SK-N-SH (cell line): ENCODE data around the gene CHST11. TPM values are rescaled to one million over a fixed set of nuclear protein-coding genes. Genes with fewer than 3 reads are reported as not detected.

Source experiments
- CTCF ChIA-PET: fragments of 300-600, 350-600 bp; formaldehyde crosslinking; extraction: SDS; loops from one replicate; lab custom pipeline; 2021; lab: Yijun Ruan, JAX
- POLR2A ChIA-PET: fragments of 350-600 bp; sonication (Branson Sonifier 250); formaldehyde crosslinking; extraction: SDS; loops from one replicate; lab custom pipeline; 2020; ENCODE audit warnings: antibody characterized with exemption, inconsistent platforms; lab: Yijun Ruan, JAX
- DNase-seq: peaks from one replicate; pipeline ENCODE4 v3.0.0; 2012
- H2AFZ ChIP-seq: fragments of 200-600 bp; sonication (generic); 2 replicates; pipeline ENCODE4 v1.8.1; 2016; ENCODE audit warnings: antibody characterized with exemption, mild to moderate bottlenecking, low read depth
- H3F3A ChIP-seq: fragments of 200-600 bp; sonication (generic); replicated peaks from 2 replicates; pipeline ENCODE3; 2016; ENCODE audit warnings: antibody characterized with exemption, mild to moderate bottlenecking; ENCODE audit not compliant: insufficient read depth
- H3K27ac ChIP-seq, 2 experiments: fragments of 200-500 bp in 1 of 2; fragments of 200-600 bp in 1 of 2; sonication (Bioruptor generic) in 1 of 2; sonication (generic), shearing (Covaris generic) in 1 of 2; 2 replicates each; pipeline versions ENCODE4 v1.5.1 to v1.6.1; 2014 to 2016; ENCODE audit warnings: low read depth in 2 of 2, inconsistent platforms in 1 of 2, low read length in 1 of 2, mild to moderate bottlenecking in 1 of 2, mixed read lengths in 1 of 2
- H3K27me3 ChIP-seq: fragments of 200-600 bp; sonication (generic), shearing (Covaris generic); 2 replicates; pipeline ENCODE4 v1.6.1; 2016; ENCODE audit warnings: mixed run types; ENCODE audit not compliant: insufficient read depth
- H3K36me3 ChIP-seq, 2 experiments: fragments of 200-500 bp in 1 of 2; fragments of 200-600 bp in 1 of 2; sonication (Bioruptor generic) in 1 of 2; sonication (generic) in 1 of 2; replicated peaks in 1 of 2; 2 replicates each; pipeline versions ENCODE3 to v1.5.1; 2014 to 2016; ENCODE audit warnings: low read length in 1 of 2, mild to moderate bottlenecking in 1 of 2; ENCODE audit not compliant: insufficient read depth in 2 of 2, control insufficient read depth in 1 of 2
- H3K4me1 ChIP-seq, 2 experiments: fragments of 200-500 bp in 1 of 2; fragments of 200-600 bp in 1 of 2; sonication (Bioruptor generic) in 1 of 2; sonication (generic), shearing (Covaris generic) in 1 of 2; 2 replicates each; pipeline versions ENCODE4 v1.5.1 to v1.6.1; 2014 to 2016; ENCODE audit warnings: low read depth in 1 of 2, low read length in 1 of 2, mixed run types in 1 of 2; ENCODE audit not compliant: insufficient read depth in 2 of 2, control insufficient read depth in 1 of 2
- H3K4me2 ChIP-seq: fragments of 200-600 bp; sonication (generic), shearing (Covaris generic); 2 replicates; pipeline ENCODE4 v1.6.1; 2017; ENCODE audit warnings: mixed run types
- H3K4me3 ChIP-seq, 2 experiments: fragments of 200-500 bp in 1 of 2; fragments of 200-600 bp in 1 of 2; sonication (Bioruptor generic) in 1 of 2; sonication (generic), shearing (Covaris generic) in 1 of 2; 2 replicates each; pipeline versions ENCODE4 v1.5.1 to v1.8.1; 2014 to 2016; ENCODE audit warnings: low read depth in 2 of 2, inconsistent platforms in 1 of 2, low read length in 1 of 2, mild to moderate bottlenecking in 1 of 2, mixed read lengths in 1 of 2, moderate library complexity in 1 of 2
- H3K79me2 ChIP-seq: fragments of 200-600 bp; sonication (generic); 2 replicates; pipeline ENCODE4 v1.8.1; 2017; ENCODE audit warnings: mild to moderate bottlenecking; ENCODE audit not compliant: insufficient read depth
- H3K9ac ChIP-seq: fragments of 200-600 bp; sonication (generic); 2 replicates; pipeline ENCODE4 v1.6.1; 2017; ENCODE audit warnings: mixed run types
- H3K9me2 ChIP-seq: fragments of 200-600 bp; sonication (generic); 2 replicates; pipeline ENCODE4 v1.6.1; 2017; ENCODE audit warnings: mixed run types
- H3K9me3 ChIP-seq: fragments of 200-600 bp; sonication (generic); 2 replicates; pipeline ENCODE4 v1.6.1; 2017; ENCODE audit warnings: mixed run types, mild to moderate bottlenecking, moderate library complexity
- H4K20me1 ChIP-seq: fragments of 200-600 bp; sonication (generic); 2 replicates; pipeline ENCODE4 v1.6.1; 2017; ENCODE audit warnings: mild to moderate bottlenecking, mixed run types; ENCODE audit not compliant: insufficient read depth
- FOSL2 ChIP-seq: IDR thresholded peaks from 2 replicates; pipeline ENCODE4 v1.4.0; 2012; ENCODE audit warnings: low read depth, mild to moderate bottlenecking, moderate library complexity, borderline replicate concordance
- GABPA ChIP-seq: IDR thresholded peaks from 2 replicates; pipeline ENCODE4 v1.4.0; 2012; ENCODE audit warnings: low read depth, mild to moderate bottlenecking
- GATA2 ChIP-seq: sonication (generic); formaldehyde crosslinking; IDR thresholded peaks from 2 replicates; pipeline ENCODE4 v1.5.0; 2020; ENCODE audit warnings: mild to moderate bottlenecking, missing genetic modification reagents
- JUND ChIP-seq: IDR thresholded peaks from 2 replicates; pipeline ENCODE4 v1.4.0; 2012
- MEF2A ChIP-seq: IDR thresholded peaks from 2 replicates; pipeline ENCODE4 v1.4.0; 2012; ENCODE audit warnings: low read depth, borderline replicate concordance
- MXI1 ChIP-seq: IDR thresholded peaks from 2 replicates; pipeline ENCODE4 v1.6.1; 2012; ENCODE audit warnings: mild to moderate bottlenecking, low read depth, low read length, improper control_type of control experiment
- NFIC ChIP-seq: IDR thresholded peaks from 2 replicates; pipeline ENCODE4 v1.4.0; 2012; ENCODE audit warnings: borderline replicate concordance
- NRF1 ChIP-seq: IDR thresholded peaks from 2 replicates; pipeline ENCODE4 v1.6.1; 2012; ENCODE audit warnings: low read depth, mild to moderate bottlenecking, low read length
- TCF12 ChIP-seq: IDR thresholded peaks from 2 replicates; pipeline ENCODE4 v1.4.0; 2012
- TEAD4 ChIP-seq: IDR thresholded peaks from 2 replicates; pipeline ENCODE4 v1.4.0; 2012; ENCODE audit warnings: mild to moderate bottlenecking, borderline replicate concordance; ENCODE audit not compliant: insufficient read depth
- YY1 ChIP-seq: IDR thresholded peaks from 2 replicates; pipeline ENCODE4 v1.4.0; 2012; ENCODE audit warnings: low read depth, mild to moderate bottlenecking
- WGBS: methylation state at CpG from one replicate; pipeline ENCODE4 v1.1.6; 2017; ENCODE audit warnings: low lambda C conversion rate; 5-methylcytosine and 5-hydroxymethylcytosine counted together
- polyA plus RNA-seq, 3 experiments: library from polyadenylated mRNA; depleted of rRNA; stranded (reverse); fragments of >200 nt; gene quantifications; 2 replicates each; pipeline ENCODE4 v1.2.3, GENCODE V29; 2012
- TF ChIP-seq, protein P1 (sequence below): fragments of 200-600 bp; sonication (generic); IDR thresholded peaks from 2 replicates; pipeline ENCODE4 v1.6.1; 2017; ENCODE audit warnings: antibody characterized with exemption, mild to moderate bottlenecking, moderate library complexity
- TF ChIP-seq, protein P2 (sequence below): IDR thresholded peaks from 2 replicates; pipeline ENCODE4 v1.4.0; 2012; ENCODE audit warnings: low read depth, borderline replicate concordance
- TF ChIP-seq, protein P3 (sequence below): fragments of 150-350 bp; IDR thresholded peaks from 2 replicates; pipeline ENCODE4 v1.6.1; 2017; ENCODE audit warnings: antibody characterized with exemption, low read length, low read depth, borderline replicate concordance
- TF ChIP-seq, protein P4 (sequence below): fragments of 150-350 bp; IDR thresholded peaks from 2 replicates; pipeline ENCODE4 v1.6.1; 2016; ENCODE audit warnings: mild to moderate bottlenecking, low read depth, low read length

The CHST11 gene
- polyA plus RNA-seq, 1 of the 3 experiments (the other 2 are of a cell fraction), result 18.6 TPM

DNA sequence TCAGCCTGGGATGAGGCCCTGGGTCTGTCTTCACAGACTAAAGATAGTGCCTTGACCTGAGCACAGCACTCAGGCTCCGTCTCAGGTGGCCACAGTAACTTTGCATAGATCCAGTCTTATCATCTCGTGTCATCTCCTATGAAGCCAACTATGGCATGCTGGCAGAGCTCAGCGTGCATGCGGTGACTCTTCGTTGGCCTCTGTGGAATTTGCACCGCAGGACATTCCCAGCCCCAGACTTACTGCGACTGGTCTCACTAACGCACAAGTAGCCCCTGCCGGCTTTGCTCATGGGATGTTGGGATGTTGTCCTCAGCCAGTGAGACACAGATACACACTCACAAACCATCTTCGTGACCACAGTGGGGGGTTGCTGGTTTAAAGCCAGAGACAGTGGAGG, 199.6 kb downstream of the CHST11 start:
- Histone ChIP-seq H3K27me3 (no peaks in the 10 kb centered on the region), H4K20me1 (no peaks in the 10 kb centered on the region), H3K79me2 (no peaks in the 10 kb centered on the region), H3F3A (no peaks in the 10 kb centered on the region), H3K9ac (no peak overlapping the region), H3K36me3 (no peaks in the 10 kb centered on the region), H3K27ac (no peak overlapping the region), H2AFZ (no peak overlapping the region)
- POLR2A ChIA-PET, result no interaction called here
- CTCF ChIA-PET, result no interaction called here
- 94% methylated on average over 10 of the region's 10 CpGs for WGBS
- no peak for DNase-seq
- TF ChIP-seq, protein P1, sequence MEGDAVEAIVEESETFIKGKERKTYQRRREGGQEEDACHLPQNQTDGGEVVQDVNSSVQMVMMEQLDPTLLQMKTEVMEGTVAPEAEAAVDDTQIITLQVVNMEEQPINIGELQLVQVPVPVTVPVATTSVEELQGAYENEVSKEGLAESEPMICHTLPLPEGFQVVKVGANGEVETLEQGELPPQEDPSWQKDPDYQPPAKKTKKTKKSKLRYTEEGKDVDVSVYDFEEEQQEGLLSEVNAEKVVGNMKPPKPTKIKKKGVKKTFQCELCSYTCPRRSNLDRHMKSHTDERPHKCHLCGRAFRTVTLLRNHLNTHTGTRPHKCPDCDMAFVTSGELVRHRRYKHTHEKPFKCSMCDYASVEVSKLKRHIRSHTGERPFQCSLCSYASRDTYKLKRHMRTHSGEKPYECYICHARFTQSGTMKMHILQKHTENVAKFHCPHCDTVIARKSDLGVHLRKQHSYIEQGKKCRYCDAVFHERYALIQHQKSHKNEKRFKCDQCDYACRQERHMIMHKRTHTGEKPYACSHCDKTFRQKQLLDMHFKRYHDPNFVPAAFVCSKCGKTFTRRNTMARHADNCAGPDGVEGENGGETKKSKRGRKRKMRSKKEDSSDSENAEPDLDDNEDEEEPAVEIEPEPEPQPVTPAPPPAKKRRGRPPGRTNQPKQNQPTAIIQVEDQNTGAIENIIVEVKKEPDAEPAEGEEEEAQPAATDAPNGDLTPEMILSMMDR, result no peak
- TF ChIP-seq TCF12, result no peak
- TF ChIP-seq GABPA, result no peak
- TF ChIP-seq, protein P2, sequence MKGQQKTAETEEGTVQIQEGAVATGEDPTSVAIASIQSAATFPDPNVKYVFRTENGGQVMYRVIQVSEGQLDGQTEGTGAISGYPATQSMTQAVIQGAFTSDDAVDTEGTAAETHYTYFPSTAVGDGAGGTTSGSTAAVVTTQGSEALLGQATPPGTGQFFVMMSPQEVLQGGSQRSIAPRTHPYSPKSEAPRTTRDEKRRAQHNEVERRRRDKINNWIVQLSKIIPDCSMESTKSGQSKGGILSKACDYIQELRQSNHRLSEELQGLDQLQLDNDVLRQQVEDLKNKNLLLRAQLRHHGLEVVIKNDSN, result no peak
- no peak for TF ChIP-seq TEAD4
- no peak for TF ChIP-seq MEF2A
- no peak for TF ChIP-seq JUND
- TF ChIP-seq FOSL2, result no peak
- TF ChIP-seq, protein P3, sequence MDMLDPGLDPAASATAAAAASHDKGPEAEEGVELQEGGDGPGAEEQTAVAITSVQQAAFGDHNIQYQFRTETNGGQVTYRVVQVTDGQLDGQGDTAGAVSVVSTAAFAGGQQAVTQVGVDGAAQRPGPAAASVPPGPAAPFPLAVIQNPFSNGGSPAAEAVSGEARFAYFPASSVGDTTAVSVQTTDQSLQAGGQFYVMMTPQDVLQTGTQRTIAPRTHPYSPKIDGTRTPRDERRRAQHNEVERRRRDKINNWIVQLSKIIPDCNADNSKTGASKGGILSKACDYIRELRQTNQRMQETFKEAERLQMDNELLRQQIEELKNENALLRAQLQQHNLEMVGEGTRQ, result no peak
- TF ChIP-seq YY1, result no peak
- TF ChIP-seq, protein P4, sequence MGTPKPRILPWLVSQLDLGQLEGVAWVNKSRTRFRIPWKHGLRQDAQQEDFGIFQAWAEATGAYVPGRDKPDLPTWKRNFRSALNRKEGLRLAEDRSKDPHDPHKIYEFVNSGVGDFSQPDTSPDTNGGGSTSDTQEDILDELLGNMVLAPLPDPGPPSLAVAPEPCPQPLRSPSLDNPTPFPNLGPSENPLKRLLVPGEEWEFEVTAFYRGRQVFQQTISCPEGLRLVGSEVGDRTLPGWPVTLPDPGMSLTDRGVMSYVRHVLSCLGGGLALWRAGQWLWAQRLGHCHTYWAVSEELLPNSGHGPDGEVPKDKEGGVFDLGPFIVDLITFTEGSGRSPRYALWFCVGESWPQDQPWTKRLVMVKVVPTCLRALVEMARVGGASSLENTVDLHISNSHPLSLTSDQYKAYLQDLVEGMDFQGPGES, result no peak
- no peak for TF ChIP-seq NRF1
- TF ChIP-seq GATA2 (CRISPR knock-in tag), result no peak
- TF ChIP-seq, all 33 proteins: peak for 0
- H3K4me3 ChIP-seq, result no peak overlapping the region
- no peak overlapping the region for H3K4me2 ChIP-seq
- H3K9me3 ChIP-seq, result no peaks in the 10 kb centered on the region
- peaks cover 0 to 12% of the 10 kb centered on the region in 2 experiments; a peak in 1 of 4 replicates for H3K4me1 ChIP-seq
- no peaks in the 10 kb centered on the region for H3K9me2 ChIP-seq

DNA sequence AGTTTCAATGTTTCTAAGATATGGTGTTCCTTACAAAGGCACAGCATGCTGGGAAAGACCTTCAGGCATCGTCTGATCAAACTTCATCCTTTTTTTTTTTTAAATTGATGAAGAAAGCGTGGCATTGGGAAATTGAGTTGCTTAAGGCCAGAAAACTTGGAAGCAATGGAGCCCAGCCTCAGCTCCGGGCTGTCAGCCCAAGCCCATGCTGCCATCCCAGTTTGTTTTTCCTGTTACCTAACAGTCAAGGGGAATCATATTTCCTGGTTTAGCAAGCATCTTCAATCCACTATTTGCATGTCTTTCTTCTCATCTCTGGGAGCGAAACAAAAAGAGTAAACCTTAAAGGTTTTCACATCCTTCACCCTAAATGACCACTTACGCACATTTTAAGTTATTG, 200.2 kb downstream of the CHST11 start:
- no peaks in the 10 kb centered on the region for H3K9me3 ChIP-seq
- ChIA-PET POLR2A (no interaction called here), CTCF (no interaction called here)
- H3K4me3 ChIP-seq, result no peak overlapping the region
- no peaks in the 10 kb centered on the region for H3K36me3 ChIP-seq
- H3K9me2 ChIP-seq, result no peaks in the 10 kb centered on the region
- no peak overlapping the region for H3K27ac ChIP-seq
- 90% methylated on average over 5 of the region's 5 CpGs for WGBS
- no peaks in the 10 kb centered on the region for H3F3A ChIP-seq
- H3K4me2 ChIP-seq, result no peak overlapping the region
- H3K4me1 ChIP-seq, result peaks cover 0 to 7% of the 10 kb centered on the region in 2 experiments; a peak in 1 of 4 replicates
- no peak overlapping the region for H2AFZ ChIP-seq
- no peaks in the 10 kb centered on the region for H3K79me2 ChIP-seq
- H3K9ac ChIP-seq, result no peak overlapping the region
- DNase-seq, result no peak
- no peaks in the 10 kb centered on the region for H3K27me3 ChIP-seq
- TF ChIP-seq NFIC (no peak), MXI1 (no peak)
- no peaks in the 10 kb centered on the region for H4K20me1 ChIP-seq
